HEK293 (cell line): ENCODE measurements around the gene DOK4.

Experiments used
- CTCF ChIP-seq: fragments of 450-650 bp; formaldehyde crosslinking; IDR thresholded peaks from 2 replicates; pipeline ENCODE4 v1.5.1; 2016; ENCODE audit warnings: missing biosample characterization, missing genetic modification characterization
- HOXD13 ChIP-seq: sonication (generic); formaldehyde crosslinking; IDR thresholded peaks from 2 replicates; pipeline ENCODE4 v1.8.0; 2022; ENCODE audit warnings: missing genetic modification reagents, borderline replicate concordance
- KLF1 ChIP-seq: fragments of 450-650 bp; formaldehyde crosslinking; IDR thresholded peaks from 2 replicates; pipeline ENCODE4 v1.5.1; 2016; ENCODE audit warnings: missing biosample characterization, missing genetic modification characterization
- ZBTB17 ChIP-seq: fragments of 450-650 bp; formaldehyde crosslinking; IDR thresholded peaks from 2 replicates; pipeline ENCODE4 v1.5.1; 2016; ENCODE audit warnings: missing biosample characterization, missing genetic modification characterization
- ZBTB8A ChIP-seq: fragments of 450-650 bp; formaldehyde crosslinking; IDR thresholded peaks from 2 replicates; pipeline ENCODE4 v1.5.1; 2016; ENCODE audit warnings: missing biosample characterization, missing genetic modification characterization
- ZNF501 ChIP-seq: fragments of 450-650 bp; formaldehyde crosslinking; IDR thresholded peaks from 2 replicates; pipeline ENCODE4 v1.5.1; 2016; ENCODE audit warnings: missing biosample characterization, missing genetic modification characterization
- ZNF639 ChIP-seq: fragments of 450-650 bp; formaldehyde crosslinking; IDR thresholded peaks from 2 replicates; pipeline ENCODE4 v1.5.1; 2016; ENCODE audit warnings: missing biosample characterization, missing genetic modification characterization
- ZNF747 ChIP-seq: fragments of 450-650 bp; formaldehyde crosslinking; IDR thresholded peaks from 2 replicates; pipeline ENCODE4 v1.5.1; 2016; ENCODE audit warnings: missing biosample characterization, missing genetic modification characterization
- ZNF785 ChIP-seq: fragments of 450-650 bp; formaldehyde crosslinking; IDR thresholded peaks from 2 replicates; pipeline ENCODE4 v1.5.1; 2016; ENCODE audit warnings: missing biosample characterization, missing genetic modification characterization
- TF ChIP-seq, protein P1 (sequence below): fragments of 450-650 bp; formaldehyde crosslinking; IDR thresholded peaks from 2 replicates; pipeline ENCODE4 v1.5.1; 2016; ENCODE audit warnings: missing biosample characterization, missing genetic modification characterization, low read depth
- TF ChIP-seq, protein P2 (sequence below): IDR thresholded peaks from 2 replicates; pipeline ENCODE4 v1.6.1; 2011; ENCODE audit warnings: mild to moderate bottlenecking, low read depth, low read length, borderline replicate concordance
- TF ChIP-seq, protein P3 (sequence below): fragments of 450-650 bp; formaldehyde crosslinking; optimal IDR thresholded peaks from 2 replicates; pipeline ENCODE3; 2016; ENCODE audit warnings: missing biosample characterization, mild to moderate bottlenecking, missing genetic modification characterization

GRCh38 chr16:57508035-57508425 is 21.7 kb upstream of the DOK4 start:
- TF ChIP-seq ZNF785 (tag by site-specific recombination) (no peak), KLF1 (tag by site-specific recombination) (no peak), ZNF639 (tag by site-specific recombination) (no peak), CTCF (tag by site-specific recombination) (no peak), ZNF501 (tag by site-specific recombination) (no peak), HOXD13 (CRISPR knock-in tag) (no peak), ZBTB8A (tag by site-specific recombination) (no peak), ZNF747 (no peak), ZBTB17 (no peak)
- TF ChIP-seq, protein P1, sequence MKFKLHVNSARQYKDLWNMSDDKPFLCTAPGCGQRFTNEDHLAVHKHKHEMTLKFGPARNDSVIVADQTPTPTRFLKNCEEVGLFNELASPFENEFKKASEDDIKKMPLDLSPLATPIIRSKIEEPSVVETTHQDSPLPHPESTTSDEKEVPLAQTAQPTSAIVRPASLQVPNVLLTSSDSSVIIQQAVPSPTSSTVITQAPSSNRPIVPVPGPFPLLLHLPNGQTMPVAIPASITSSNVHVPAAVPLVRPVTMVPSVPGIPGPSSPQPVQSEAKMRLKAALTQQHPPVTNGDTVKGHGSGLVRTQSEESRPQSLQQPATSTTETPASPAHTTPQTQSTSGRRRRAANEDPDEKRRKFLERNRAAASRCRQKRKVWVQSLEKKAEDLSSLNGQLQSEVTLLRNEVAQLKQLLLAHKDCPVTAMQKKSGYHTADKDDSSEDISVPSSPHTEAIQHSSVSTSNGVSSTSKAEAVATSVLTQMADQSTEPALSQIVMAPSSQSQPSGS (tag by site-specific recombination), result no peak
- TF ChIP-seq, protein P2, sequence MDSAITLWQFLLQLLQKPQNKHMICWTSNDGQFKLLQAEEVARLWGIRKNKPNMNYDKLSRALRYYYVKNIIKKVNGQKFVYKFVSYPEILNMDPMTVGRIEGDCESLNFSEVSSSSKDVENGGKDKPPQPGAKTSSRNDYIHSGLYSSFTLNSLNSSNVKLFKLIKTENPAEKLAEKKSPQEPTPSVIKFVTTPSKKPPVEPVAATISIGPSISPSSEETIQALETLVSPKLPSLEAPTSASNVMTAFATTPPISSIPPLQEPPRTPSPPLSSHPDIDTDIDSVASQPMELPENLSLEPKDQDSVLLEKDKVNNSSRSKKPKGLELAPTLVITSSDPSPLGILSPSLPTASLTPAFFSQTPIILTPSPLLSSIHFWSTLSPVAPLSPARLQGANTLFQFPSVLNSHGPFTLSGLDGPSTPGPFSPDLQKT, result no peak
- TF ChIP-seq, protein P3, sequence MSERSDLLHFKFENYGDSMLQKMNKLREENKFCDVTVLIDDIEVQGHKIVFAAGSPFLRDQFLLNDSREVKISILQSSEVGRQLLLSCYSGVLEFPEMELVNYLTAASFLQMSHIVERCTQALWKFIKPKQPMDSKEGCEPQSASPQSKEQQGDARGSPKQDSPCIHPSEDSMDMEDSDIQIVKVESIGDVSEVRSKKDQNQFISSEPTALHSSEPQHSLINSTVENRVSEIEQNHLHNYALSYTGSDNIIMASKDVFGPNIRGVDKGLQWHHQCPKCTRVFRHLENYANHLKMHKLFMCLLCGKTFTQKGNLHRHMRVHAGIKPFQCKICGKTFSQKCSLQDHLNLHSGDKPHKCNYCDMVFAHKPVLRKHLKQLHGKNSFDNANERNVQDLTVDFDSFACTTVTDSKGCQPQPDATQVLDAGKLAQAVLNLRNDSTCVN (tag by site-specific recombination), result no peak
